ENCODE data around the gene SHROOM1. TPM values are rescaled to one million over a fixed set of nuclear protein-coding genes. Genes with fewer than 3 reads are reported as not detected.

The SHROOM1 gene
- total and polyA plus RNA-seq, 2 of the 8 experiments (the other 6 are each of a cell fraction or from before 2014, with no cell fraction given), result 3.9 to 5.2 TPM

GRCh38 chr5:132850066-132850465 lies 19.6 kb upstream of the SHROOM1 start:
- Histone ChIP-seq H3K56ac (replicated peaks; ENCODE audit: insufficient read length, low read depth, low read length) (no peak overlapping the region), H3K27me3 (replicated peaks in 1 of 4; ENCODE audit: control insufficient read depth in 3 of 4, extremely low read depth in 1 of 4, insufficient read depth in 3 of 4, low read length in 3 of 4) (no peaks in the 10 kb centered on the region), H2BK5ac (ENCODE audit: low read depth, low read length) (no peak overlapping the region), H4K8ac (ENCODE audit: extremely low read depth, insufficient read depth, low read length) (no peak overlapping the region), H2AK5ac (ENCODE audit: low read depth, low read length) (no peak overlapping the region), H2BK20ac (ENCODE audit: low read length) (no peak overlapping the region), H3K9me3 (ENCODE audit: insufficient read depth in 2 of 2, low read depth in 1 of 2, low read length in 1 of 2) (no peaks in the 10 kb centered on the region), H4K91ac (replicated peaks; ENCODE audit: insufficient read length, low read length) (no peak overlapping the region), H2BK15ac (ENCODE audit: low read length) (no peak overlapping the region), H3K14ac (ENCODE audit: insufficient read length) (no peak overlapping the region), H2BK12ac (ENCODE audit: low read depth, low read length) (no peak overlapping the region), H3K4me1 (replicated peaks in 1 of 4; ENCODE audit: control insufficient read depth in 3 of 4, insufficient read depth in 4 of 4, low read length in 3 of 4) (peaks cover 0 to 1% (median 0%) of the 10 kb centered on the region in 4 experiments; a peak in 1 of 7 replicates), H3K18ac (ENCODE audit: extremely low read depth, low read length) (no peak overlapping the region), H2BK120ac (replicated peaks; ENCODE audit: low read depth, low read length) (no peak overlapping the region), H3K79me2 (ENCODE audit: control insufficient read depth in 1 of 2, insufficient read depth in 2 of 2, low read length in 2 of 2) (no peaks in the 10 kb centered on the region), H4K5ac (ENCODE audit: insufficient read length, low read depth, low read length) (no peak overlapping the region), H2AFZ (ENCODE audit: low read length) (no peak overlapping the region), H3K79me1 (ENCODE audit: low read depth, low read length) (no peaks in the 10 kb centered on the region), H3K4me3 (ENCODE audit: extremely low read depth in 1 of 4, insufficient read depth in 2 of 4, low read depth in 3 of 4, low read length in 4 of 4) (no peak overlapping the region), H3K23me2 (ENCODE audit: low read depth, low read length) (no peaks in the 10 kb centered on the region), H3K9ac (replicated peaks in 1 of 4; ENCODE audit: extremely low read depth in 1 of 4, low read depth in 3 of 4, low read length in 3 of 4) (no peak overlapping the region), H4K20me1 (replicated peaks in 1 of 2; ENCODE audit: control insufficient read depth in 1 of 2, insufficient read depth in 2 of 2, low read length in 2 of 2) (no peaks in the 10 kb centered on the region), H3K4me2 (ENCODE audit: insufficient read depth in 1 of 2, low read depth in 2 of 2, low read length in 2 of 2) (no peak overlapping the region), H3K36me3 (ENCODE audit: control insufficient read depth in 2 of 4, insufficient read depth in 4 of 4, low read length in 3 of 4) (no peaks in the 10 kb centered on the region), H3K23ac (ENCODE audit: insufficient read length) (no peak overlapping the region), H3K4ac (replicated peaks; ENCODE audit: insufficient read length, low read depth, low read length) (no peak overlapping the region), H3K27ac (ENCODE audit: low read depth, low read length) (no peak overlapping the region)
- DNase-seq (ENCODE audit: low read depth in 1 of 2, low spot score in 2 of 2), result no peak
- TF ChIP-seq GABPA (IDR thresholded peaks at IDR 0.05; ENCODE audit: borderline replicate concordance, insufficient read depth, low read length) (no peak), HDAC2 (IDR thresholded peaks at IDR 0.05; ENCODE audit: borderline replicate concordance in 1 of 2, low read depth in 2 of 2, low read length in 2 of 2) (no peak), PHF8 (conservative IDR thresholded peaks at IDR 0.05; ENCODE audit: low read depth, low read length) (no peak), JUN (IDR thresholded peaks at IDR 0.05; ENCODE audit: low read depth, low read length) (no peak), SP4 (IDR thresholded peaks at IDR 0.05; ENCODE audit: low read length) (no peak), TAF1 (IDR thresholded peaks at IDR 0.05; ENCODE audit: low read depth, low read length) (no peak), EGR1 (IDR thresholded peaks at IDR 0.05; ENCODE audit: borderline replicate concordance, low read depth, low read length) (no peak), BCL11A (IDR thresholded peaks at IDR 0.05; ENCODE audit: low read depth in 2 of 2, low read length in 2 of 2) (no peak), CHD1 (IDR thresholded peaks at IDR 0.05; ENCODE audit: low read depth, low read length) (no peak), POLR2A (IDR thresholded peaks at IDR 0.05; ENCODE audit: control extremely low read depth in 1 of 2, low read depth in 2 of 2, low read length in 2 of 2) (no peak), YY1 (IDR thresholded peaks at IDR 0.05; ENCODE audit: low read depth, low read length) (no peak)
- TF ChIP-seq, protein P1, sequence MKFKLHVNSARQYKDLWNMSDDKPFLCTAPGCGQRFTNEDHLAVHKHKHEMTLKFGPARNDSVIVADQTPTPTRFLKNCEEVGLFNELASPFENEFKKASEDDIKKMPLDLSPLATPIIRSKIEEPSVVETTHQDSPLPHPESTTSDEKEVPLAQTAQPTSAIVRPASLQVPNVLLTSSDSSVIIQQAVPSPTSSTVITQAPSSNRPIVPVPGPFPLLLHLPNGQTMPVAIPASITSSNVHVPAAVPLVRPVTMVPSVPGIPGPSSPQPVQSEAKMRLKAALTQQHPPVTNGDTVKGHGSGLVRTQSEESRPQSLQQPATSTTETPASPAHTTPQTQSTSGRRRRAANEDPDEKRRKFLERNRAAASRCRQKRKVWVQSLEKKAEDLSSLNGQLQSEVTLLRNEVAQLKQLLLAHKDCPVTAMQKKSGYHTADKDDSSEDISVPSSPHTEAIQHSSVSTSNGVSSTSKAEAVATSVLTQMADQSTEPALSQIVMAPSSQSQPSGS (IDR thresholded peaks at IDR 0.05; ENCODE audit: low read length), result no peak
- WGBS, 2 experiments (ENCODE audit: extremely low coverage in 1 of 2, insufficient coverage in 1 of 2, insufficient read length in 1 of 2, insufficient replicate concordance in 2 of 2, low coverage in 1 of 2, low lambda C conversion rate in 2 of 2, missing lambda C conversion rate in 1 of 2), result 84% methylated on average over 2 of the region's 2 CpGs; no CpG with 5 or more reads in 1 of the 2 experiments
- FAIRE-seq, result no peak
- ChIA-PET CTCF (ENCODE audit: partially characterized antibody) (interaction anchor here (0.6 to 32.2 kb wide), 3 partner anchors 14 to 41 kb away, joined by 3 to 465 read pairs (median 4); partner anchors contain the start of gene SHROOM1), POLR2A (ENCODE audit: partially characterized antibody) (interaction anchor here (0.9 to 1.6 kb wide), 2 partner anchors 14 to 16 kb away, joined by 3 read pairs; partner anchors contain the start of genes GDF9 and UQCRQ)

All from H1 (cell line).